HepG2 (cell line): ENCODE data around the gene KDM3B. TPM values are rescaled to one million over a fixed set of nuclear protein-coding genes. Genes with fewer than 3 reads are reported as not detected.
A peak's percentile ranks its signal among the peaks of the same experiment; 100 is the strongest.

ENCODE experiments used
- AGO1 ChIP-seq: fragments of 200-400 bp; formaldehyde crosslinking; IDR thresholded peaks from 2 replicates; pipeline ENCODE4 v1.6.1; 2017; ENCODE audit warnings: mild to moderate bottlenecking, low read depth, low read length, moderate library complexity; ENCODE audit not compliant: poor library complexity, severe bottlenecking
- GABPB1 ChIP-seq: IDR thresholded peaks from 2 replicates; pipeline ENCODE4 v1.6.1; 2016; ENCODE audit warnings: mild to moderate bottlenecking, missing genetic modification reagents, moderate library complexity, missing compliant biosample characterization
- GMEB2 ChIP-seq: IDR thresholded peaks from 2 replicates; pipeline ENCODE4 v1.6.1; 2016; ENCODE audit warnings: missing biosample characterization, missing genetic modification reagents, low read depth
- HOXD1 ChIP-seq: sonication (generic); formaldehyde crosslinking; IDR thresholded peaks from 2 replicates; pipeline ENCODE4 v1.5.0; 2020; ENCODE audit warnings: missing genetic modification reagents
- JARID2 ChIP-seq: sonication (generic); formaldehyde crosslinking; IDR thresholded peaks from 2 replicates; pipeline ENCODE4 v1.8.1; 2023; ENCODE audit warnings: missing genetic modification reagents, inconsistent platforms; ENCODE audit not compliant: insufficient replicate concordance
- JUN ChIP-seq: sonication (generic); formaldehyde crosslinking; IDR thresholded peaks from 2 replicates; pipeline ENCODE4 v1.4.0; 2020; ENCODE audit warnings: mild to moderate bottlenecking, missing genetic modification reagents
- MIXL1 ChIP-seq: IDR thresholded peaks from 2 replicates; pipeline ENCODE4 v1.6.1; 2016
- MXI1 ChIP-seq: IDR thresholded peaks from 3 replicates; pipeline ENCODE4 v1.6.1; 2012; ENCODE audit warnings: low read depth, low read length, inconsistent platforms, borderline replicate concordance
- SNAPC2 ChIP-seq: sonication (generic); formaldehyde crosslinking; IDR thresholded peaks from 2 replicates; pipeline ENCODE4 v1.8.1; 2022; ENCODE audit warnings: mild to moderate bottlenecking, missing genetic modification reagents
- SOX6 ChIP-seq, 2 experiments: fragments of 450-650 bp in 1 of 2; sonication (generic) in 1 of 2; formaldehyde crosslinking in 1 of 2; IDR thresholded peaks; 2 replicates each; pipeline versions ENCODE4 v1.4.0 to v1.6.1; 2017 to 2020; ENCODE audit warnings: antibody characterized with exemption in 1 of 2, mild to moderate bottlenecking in 1 of 2, missing genetic modification reagents in 1 of 2
- SSRP1 ChIP-seq: IDR thresholded peaks from 2 replicates; pipeline ENCODE4 v1.6.1; 2016; ENCODE audit warnings: control low read depth
- STAT5B ChIP-seq: sonication (generic); formaldehyde crosslinking; IDR thresholded peaks from 2 replicates; pipeline ENCODE4 v1.4.0; 2020; ENCODE audit warnings: missing genetic modification reagents
- TFDP1 ChIP-seq: IDR thresholded peaks from 2 replicates; pipeline ENCODE4 v1.6.1; 2016; ENCODE audit warnings: missing compliant biosample characterization, missing genetic modification reagents, borderline replicate concordance
- ZFP36L1 ChIP-seq: sonication (generic); formaldehyde crosslinking; IDR thresholded peaks from 2 replicates; pipeline ENCODE4 v1.8.0; 2022; ENCODE audit warnings: mild to moderate bottlenecking, missing genetic modification reagents, moderate library complexity
- ZFP37 ChIP-seq: sonication (generic); formaldehyde crosslinking; IDR thresholded peaks from 2 replicates; pipeline ENCODE4 v1.4.0; 2020; ENCODE audit warnings: missing genetic modification reagents, borderline replicate concordance
- ZIK1 ChIP-seq: sonication (generic); formaldehyde crosslinking; IDR thresholded peaks from 2 replicates; pipeline ENCODE4 v1.5.0; 2020; ENCODE audit warnings: mild to moderate bottlenecking, low read depth, missing genetic modification reagents, borderline replicate concordance
- ZNF101 ChIP-seq: sonication (generic); formaldehyde crosslinking; IDR thresholded peaks from 2 replicates; pipeline ENCODE4 v1.4.0; 2020; ENCODE audit warnings: mild to moderate bottlenecking, low read depth, missing genetic modification reagents, borderline replicate concordance
- ZNF124 ChIP-seq: sonication (generic); formaldehyde crosslinking; IDR thresholded peaks from 2 replicates; pipeline ENCODE4 v1.4.0; 2020; ENCODE audit warnings: missing genetic modification reagents
- ZNF781 ChIP-seq: sonication (generic); formaldehyde crosslinking; IDR thresholded peaks from 2 replicates; pipeline ENCODE4 v1.5.1; 2020; ENCODE audit warnings: borderline replicate concordance, mild to moderate bottlenecking, missing genetic modification reagents; ENCODE audit errors: not compliant biosample characterization
- polyA plus RNA-seq, 8 experiments: library from polyadenylated mRNA; depleted of rRNA in 3 of 8; stranded (reverse) in 7 of 8; unstranded in 1 of 8; fragments of >200 nt; fragmentation: Illumina TruSeq in 4 of 8; extraction: Trizol in 4 of 8; gene quantifications; 2 replicates each; pipeline versions ENCODE4 v1.2.1 to v1.2.3, GENCODE V29; 2011 to 2016; ENCODE audit warnings: low read depth in 4 of 8, missing spikeins in 1 of 8, mixed read lengths in 1 of 8; ENCODE audit not compliant: insufficient read depth in 1 of 8
- total RNA-seq, 5 experiments: library from RNA; depleted of rRNA; stranded (reverse); fragments of >200 nt; fragmentation: Illumina TruSeq; extraction: Trizol; gene quantifications; 2 replicates each; pipeline ENCODE4 v1.2.3, GENCODE V29; 2016; ENCODE audit warnings: low read depth in 1 of 5
- TF ChIP-seq, protein P1 (sequence below), 2 experiments: sonication (generic) in 1 of 2; formaldehyde crosslinking in 1 of 2; IDR thresholded peaks; 2 replicates each; pipeline versions ENCODE4 v1.6.1 to v1.9.0; 2014 to 2022; ENCODE audit warnings: antibody characterized with exemption in 1 of 2, borderline replicate concordance in 1 of 2, inconsistent platforms in 1 of 2, low read depth in 1 of 2, missing genetic modification reagents in 1 of 2

Gene KDM3B
- total and polyA plus RNA-seq, 2 of the 13 experiments (the other 11 are each of a cell fraction or from before 2014, with no cell fraction given), result 19.7 to 34.3 TPM

DNA sequence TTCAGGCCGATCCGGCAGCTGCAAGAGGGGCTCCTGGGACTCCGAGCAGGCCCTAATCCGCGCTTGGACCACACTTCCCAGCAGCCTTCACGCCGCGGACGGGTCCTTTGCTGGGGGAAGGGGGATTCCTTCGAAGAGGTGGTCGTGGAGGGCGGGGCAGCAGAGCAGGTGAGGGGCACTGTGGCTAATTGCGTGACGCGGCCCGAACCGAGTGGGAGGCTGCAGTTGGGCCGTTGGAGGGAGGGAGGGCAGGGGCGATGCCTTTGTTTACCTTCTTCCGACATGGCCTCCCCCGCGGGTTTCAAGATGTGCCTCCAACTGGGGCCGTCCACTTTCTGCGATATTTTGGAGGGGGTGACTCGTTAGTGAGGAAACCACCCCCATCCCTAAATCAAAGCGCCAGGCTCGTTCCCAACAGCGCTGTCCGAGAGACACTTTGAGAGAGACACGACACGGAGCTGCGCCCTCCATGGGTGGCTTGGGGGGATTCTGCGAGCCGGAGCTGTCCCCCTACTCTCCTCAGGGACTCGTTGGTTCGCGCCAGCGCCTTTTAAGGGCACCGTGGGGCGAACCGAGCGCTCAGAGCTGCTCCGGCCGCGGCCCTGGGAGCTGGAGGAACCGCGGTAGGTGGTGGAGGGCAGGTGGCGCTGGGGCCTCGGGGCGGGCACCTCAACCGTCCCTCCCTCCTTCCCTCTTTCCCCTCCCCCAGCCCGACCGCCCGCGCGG lies 14.6 kb upstream of the KDM3B start, which contains the start of gene FAM53C (continued):
- 0 out of 2 replicates have a peak, but pooled peaks have one; percentile 8 for TF ChIP-seq GMEB2 (CRISPR knock-in tag)
- TF ChIP-seq JUN (CRISPR knock-in tag), result peak; percentile 2; the same call in 1 of the 2 replicates
- peak; percentile 84 for TF ChIP-seq GABPB1 (CRISPR knock-in tag)
- TF ChIP-seq MIXL1 (CRISPR knock-in tag), result peak; percentile 73
- TF ChIP-seq SNAPC2 (CRISPR knock-in tag), result peak; percentile 82
- peak; percentile 18 for TF ChIP-seq ZNF781 (CRISPR knock-in tag)
- TF ChIP-seq, protein P1, sequence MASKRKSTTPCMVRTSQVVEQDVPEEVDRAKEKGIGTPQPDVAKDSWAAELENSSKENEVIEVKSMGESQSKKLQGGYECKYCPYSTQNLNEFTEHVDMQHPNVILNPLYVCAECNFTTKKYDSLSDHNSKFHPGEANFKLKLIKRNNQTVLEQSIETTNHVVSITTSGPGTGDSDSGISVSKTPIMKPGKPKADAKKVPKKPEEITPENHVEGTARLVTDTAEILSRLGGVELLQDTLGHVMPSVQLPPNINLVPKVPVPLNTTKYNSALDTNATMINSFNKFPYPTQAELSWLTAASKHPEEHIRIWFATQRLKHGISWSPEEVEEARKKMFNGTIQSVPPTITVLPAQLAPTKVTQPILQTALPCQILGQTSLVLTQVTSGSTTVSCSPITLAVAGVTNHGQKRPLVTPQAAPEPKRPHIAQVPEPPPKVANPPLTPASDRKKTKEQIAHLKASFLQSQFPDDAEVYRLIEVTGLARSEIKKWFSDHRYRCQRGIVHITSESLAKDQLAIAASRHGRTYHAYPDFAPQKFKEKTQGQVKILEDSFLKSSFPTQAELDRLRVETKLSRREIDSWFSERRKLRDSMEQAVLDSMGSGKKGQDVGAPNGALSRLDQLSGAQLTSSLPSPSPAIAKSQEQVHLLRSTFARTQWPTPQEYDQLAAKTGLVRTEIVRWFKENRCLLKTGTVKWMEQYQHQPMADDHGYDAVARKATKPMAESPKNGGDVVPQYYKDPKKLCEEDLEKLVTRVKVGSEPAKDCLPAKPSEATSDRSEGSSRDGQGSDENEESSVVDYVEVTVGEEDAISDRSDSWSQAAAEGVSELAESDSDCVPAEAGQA (IDR thresholded peaks at IDR 0.05; ENCODE audit: low read depth), result peak; percentile 41; the same call in 1 of the 2 replicates
- TF ChIP-seq, protein P1 (CRISPR knock-in tag; IDR thresholded peaks at IDR 0.05; ENCODE audit: borderline replicate concordance), result 0 out of 2 replicates have a peak, but pooled peaks have one; percentile 31
- no peak for TF ChIP-seq SOX6 (IDR thresholded peaks at IDR 0.05)
- peak; percentile 72 for TF ChIP-seq SOX6 (CRISPR knock-in tag; IDR thresholded peaks at IDR 0.05)
- peak; percentile 50 for TF ChIP-seq AGO1
- peak; percentile 91; the same call in 1 of the 2 replicates for TF ChIP-seq ZNF101 (CRISPR knock-in tag)
- TF ChIP-seq MXI1, result peak; percentile 67; the same call in 1 of the 3 replicates
- peak; percentile 83; the same call in 1 of the 2 replicates for TF ChIP-seq ZIK1 (CRISPR knock-in tag)
- peak; percentile 96 for TF ChIP-seq JARID2
- TF ChIP-seq SSRP1 (CRISPR knock-in tag), result peak; percentile 53; the same call in 1 of the 2 replicates
- peak; percentile 75; the same call in 1 of the 2 replicates for TF ChIP-seq STAT5B
- TF ChIP-seq TFDP1 (CRISPR knock-in tag), result 0 out of 2 replicates have a peak, but pooled peaks have one; percentile 60
- peak; percentile 78; the same call in 1 of the 2 replicates for TF ChIP-seq ZNF124 (CRISPR knock-in tag)
- TF ChIP-seq HOXD1 (CRISPR knock-in tag), result peak; percentile 80
- TF ChIP-seq ZFP37 (CRISPR knock-in tag), result peak; percentile 42; the same call in 1 of the 2 replicates
- TF ChIP-seq ZFP36L1 (CRISPR knock-in tag), result peak; percentile 17; the same call in 1 of the 2 replicates
